ENCODE measurements around the gene ZBTB1.

Gene ZBTB1

GRCh38 chr14:64572386-64573104 lies 68.0 kb downstream of the ZBTB1 start:
- DNase-seq: no peak

- no peak for DNase-seq
Observed at GRCh38 chr14:64573109-64573508, 68.5 kb downstream of the ZBTB1 start.
